Inflammatory macrophage treated with lipopolysaccharide for 4 hours (primary cell): ENCODE results near the gene CMTM2.

Source experiments
- DNase-seq: peaks from one replicate; pipeline ENCODE4 v3.0.0-alpha.2; 2020

CMTM2 gene, protein sequence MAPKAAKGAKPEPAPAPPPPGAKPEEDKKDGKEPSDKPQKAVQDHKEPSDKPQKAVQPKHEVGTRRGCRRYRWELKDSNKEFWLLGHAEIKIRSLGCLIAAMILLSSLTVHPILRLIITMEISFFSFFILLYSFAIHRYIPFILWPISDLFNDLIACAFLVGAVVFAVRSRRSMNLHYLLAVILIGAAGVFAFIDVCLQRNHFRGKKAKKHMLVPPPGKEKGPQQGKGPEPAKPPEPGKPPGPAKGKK

DNA sequence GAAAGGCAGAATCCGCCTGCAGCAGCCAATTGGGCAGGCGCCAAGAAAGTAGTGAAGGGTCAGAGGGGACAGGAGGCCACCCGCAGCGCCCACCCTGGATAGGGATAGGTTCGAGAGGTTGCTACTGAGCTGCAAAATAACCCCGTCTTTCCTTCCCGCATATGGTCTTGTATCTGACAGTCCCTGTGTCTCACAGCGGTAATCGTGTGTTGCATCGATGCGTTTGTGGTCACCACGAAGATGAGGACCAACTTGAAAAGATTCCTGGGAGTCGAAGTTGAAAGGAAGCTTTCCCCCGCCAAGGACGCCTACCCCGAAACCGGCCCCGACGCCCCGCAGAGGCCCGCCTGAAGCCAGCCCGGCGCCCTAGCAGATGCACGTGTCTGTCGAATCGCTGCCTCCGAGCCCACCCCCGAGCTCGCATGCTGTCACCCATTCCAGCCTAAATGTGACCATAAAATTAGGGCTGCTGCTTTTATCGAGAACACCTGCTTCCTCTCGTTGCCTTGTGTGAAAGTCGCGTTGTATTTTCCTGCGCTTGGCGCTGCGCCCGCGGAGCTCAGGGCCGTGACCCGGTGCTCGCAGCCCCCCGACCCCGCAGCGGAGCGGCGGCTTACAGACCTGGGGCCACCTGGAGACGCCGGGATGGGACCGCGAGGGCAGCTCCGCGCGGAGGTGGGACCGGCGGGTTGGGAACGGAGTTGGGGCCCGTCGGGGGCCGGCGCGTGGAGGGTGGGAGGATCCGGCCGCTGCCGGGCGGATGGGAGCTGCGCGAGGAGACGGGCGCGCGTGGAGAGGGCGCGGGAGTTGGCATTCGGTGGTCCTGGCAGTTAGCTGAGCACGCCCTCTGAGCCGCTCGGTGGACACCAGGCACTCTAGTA, at the start of gene CMTM2:
Gene CMTM2 (plus strand): TSS at position 813 of the 881 bp plus-strand sequence. CDS start 145 bp downstream, outside the sequence.
- DNase-seq = no peak

DNA sequence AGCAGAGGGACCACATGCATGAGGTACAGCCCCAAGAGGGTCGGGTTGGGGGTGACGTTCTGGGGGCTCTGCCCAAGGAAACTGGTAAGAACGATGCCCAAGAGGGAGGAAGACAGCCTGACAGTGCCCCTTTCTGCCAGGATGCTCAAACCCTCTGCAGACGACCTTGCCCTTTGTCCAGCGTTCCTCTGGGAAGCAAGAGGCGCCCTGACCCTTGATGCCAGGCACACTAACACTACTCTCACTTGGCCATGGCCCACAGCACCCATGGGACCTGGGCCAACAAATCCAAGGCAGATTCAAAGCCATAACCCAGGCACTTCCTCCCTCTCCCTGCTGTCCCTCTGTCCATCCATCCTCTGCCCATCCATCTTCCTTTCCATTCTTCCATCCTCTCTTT, 49.8 kb upstream of the CMTM2 start:
- DNase-seq = no peak

DNA sequence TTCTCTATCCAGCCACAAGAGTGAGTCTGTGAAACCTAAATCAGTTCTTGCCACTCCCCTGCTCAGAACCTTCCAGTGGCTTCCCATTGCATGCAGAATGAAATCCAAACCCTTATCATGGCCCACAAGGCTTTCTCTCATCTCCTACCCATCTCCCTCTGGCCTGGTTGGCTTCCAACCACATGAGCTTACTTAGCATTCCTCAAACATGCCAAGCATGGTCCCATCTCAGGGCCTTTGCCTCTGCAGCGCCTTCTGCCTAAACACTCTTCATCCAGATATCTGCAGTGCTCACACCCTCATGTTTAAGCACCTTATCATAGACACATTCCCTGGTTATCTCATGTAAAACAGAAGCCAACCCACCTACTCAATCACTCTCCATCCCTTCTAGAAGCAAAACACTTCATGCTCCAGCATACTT, 44.9 kb upstream of the CMTM2 start:
- DNase-seq = no peak

DNA sequence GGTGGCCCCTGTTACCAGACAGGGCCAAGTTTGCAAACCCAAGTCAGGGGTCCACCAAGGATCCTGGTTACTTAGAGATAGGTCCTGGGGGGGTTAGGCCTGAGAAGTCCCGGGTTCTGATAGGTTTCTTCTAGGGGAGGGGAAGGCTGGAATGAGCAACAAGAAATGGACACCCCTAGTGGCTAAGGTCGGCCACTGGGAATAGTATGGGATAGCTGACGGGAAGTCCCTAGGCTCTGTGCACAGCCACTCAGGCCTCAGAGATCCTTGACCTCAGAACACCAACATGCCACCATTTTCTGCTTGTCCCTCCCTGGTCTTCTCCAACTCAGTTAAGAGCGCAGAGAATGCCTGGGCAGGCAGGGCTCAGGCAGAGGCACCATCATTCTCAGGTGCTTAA, 42.7 kb upstream of the CMTM2 start:
- no peak for DNase-seq

DNA sequence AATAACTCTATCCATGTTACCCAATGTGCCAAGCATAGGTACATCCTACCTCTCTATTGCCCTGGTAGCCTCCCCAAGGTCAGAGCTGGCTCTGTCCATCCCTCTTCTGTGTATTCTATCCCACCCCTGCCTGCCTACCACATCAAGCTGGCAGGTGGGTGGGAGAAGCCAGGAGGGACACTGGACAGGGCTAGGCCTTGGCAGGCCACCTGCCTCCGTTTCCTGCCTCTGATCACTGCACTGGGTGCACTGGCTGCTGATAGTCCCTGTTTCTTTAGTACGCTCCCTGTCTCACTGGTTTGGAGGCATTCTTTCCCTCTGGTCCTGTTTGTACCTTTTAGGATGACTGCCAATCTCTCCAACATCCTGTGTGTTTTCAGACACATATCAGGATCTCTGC, 42.0 kb upstream of the CMTM2 start:
- DNase-seq = no peak

DNA sequence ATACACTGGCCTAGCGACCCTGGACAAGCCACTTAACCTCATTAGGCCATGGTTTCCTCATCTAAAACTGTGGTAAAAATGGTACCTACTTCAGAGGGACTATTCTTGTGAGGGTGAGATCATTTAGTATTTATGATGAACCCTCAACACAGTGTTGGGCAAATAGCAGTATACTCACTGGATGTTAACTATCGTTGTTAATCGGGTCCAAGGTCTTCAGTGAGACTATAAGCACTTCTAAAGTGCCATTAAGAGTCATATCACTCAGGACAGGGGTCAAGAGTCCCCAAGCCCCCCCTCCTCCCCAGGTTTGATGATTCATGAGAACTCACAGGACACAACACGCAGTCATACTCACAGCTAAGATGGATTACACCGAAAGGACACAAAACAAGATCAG, 40.4 kb upstream of the CMTM2 start:
- DNase-seq = no peak

DNA sequence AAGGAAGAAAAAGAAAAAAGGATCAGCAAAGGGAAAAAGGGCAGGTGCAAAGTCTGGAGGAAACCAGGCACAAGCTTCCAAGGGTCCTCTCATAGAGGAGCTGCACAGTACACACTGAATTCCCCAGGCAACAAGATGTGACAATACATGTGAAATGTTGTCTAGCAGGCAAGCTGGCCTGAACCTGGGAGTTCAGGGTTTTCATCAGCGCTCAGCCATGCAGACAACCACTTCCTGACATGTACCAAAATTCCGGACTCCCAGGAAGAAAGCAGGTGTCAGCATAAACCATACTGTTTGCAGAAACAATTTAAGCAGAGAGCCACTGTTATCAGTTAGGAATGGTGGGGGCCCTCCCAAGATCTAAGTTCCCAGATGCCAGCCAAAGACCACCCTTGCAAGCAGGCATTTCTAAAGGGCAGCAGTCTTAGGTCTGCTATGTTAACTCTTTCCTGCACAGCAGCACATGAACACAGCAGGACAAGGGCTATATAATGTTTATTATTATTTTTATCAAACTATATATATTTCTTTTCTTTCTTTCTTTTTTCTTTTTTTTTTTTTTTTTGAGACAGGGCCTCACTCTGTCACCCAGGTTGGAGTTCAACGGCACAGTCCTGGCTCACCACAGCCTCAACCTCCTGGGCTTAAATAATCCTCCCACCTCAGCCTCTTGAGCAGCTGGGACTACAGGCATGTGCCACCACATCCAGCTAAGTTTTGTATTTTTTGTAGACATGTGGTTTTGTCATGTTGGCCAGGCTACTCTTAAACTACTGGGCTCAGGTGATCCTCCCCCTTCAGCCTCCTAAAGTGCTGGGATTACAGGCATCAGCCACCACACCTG, 39.4 kb upstream of the CMTM2 start:
- DNase-seq = no peak

DNA sequence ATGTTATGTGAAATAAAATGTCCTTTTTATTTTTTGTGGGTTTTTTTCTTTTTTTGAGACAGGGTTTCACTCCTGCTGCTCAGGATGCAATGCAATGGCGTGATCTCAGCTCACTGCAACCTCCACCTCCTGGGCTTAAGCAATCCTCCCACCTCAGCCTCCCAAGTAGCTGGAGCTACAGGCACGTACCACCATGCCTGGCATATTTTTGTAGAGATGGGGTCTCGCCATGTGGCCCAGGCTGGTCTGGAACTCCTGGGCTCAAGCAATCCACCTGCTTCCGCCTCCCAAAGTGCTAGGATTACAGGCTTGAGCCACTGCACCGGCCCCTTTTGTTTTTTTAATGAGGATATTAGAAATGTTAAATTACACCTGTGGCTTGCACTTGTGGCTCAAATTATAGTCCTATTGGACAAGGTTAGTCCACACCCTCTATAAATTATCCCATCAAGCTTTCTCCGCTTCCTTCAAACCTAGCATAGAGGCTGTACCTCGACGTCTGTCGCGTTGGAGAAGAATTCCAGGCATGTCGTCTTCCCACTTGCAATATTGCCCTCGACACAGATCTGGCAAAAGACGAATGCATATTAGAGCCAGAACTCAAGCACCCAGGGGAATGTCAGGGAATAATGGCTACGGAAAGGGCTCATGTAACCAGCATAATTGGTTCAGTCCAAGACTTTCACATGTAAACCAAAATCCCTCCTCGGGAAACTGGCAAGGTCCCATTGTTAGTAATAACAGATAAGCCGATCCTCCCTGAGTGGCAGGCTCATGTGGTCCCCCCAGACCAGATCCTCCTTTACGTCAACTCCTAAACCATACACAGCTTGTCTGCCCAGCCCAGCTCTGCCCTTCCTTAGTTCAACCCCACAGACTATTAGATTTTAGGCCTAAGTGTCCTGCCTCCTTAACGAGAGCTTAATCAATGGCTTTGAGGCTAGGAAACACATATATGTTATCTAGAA, 37.6 kb upstream of the CMTM2 start:
- DNase-seq = no peak

DNA sequence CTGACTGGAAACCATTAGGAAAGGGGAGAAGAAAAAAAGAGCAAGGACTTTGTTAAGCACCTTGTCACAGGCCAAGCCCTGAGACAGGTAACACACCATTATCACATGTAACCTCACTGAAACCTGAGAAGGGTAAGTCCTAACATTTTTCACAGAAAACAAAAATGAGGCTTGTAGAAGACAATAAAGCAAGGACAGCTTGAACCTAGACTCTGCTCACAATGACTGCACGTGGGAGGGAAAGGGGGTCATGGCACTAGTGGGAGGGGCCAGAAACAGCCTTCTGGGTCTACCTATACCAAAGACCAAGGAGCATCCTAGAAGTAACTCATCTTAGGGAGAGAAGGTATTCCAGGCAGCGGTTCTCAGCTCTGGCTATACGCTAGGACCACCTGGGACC, 36.9 kb upstream of the CMTM2 start:
- DNase-seq = no peak

DNA sequence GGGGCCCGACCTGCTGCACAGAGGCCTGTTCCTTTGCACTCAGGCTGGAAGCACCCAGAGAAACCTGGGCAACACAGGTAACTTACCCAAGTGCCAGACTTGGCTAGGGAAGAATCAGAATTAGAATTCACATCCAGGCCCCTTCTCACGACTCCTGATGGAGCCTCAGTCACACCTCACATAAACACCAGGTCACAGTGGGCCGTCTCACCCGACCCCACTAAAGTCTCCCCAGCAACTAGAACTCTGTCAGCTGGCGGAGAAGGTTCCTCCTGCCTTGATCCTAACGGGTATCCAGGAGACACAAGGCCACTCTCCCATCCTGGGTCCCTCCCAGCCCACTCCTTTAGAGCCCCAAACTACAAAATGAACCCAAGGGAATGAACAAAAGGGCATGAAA, 35.7 kb upstream of the CMTM2 start:
- DNase-seq = no peak

DNA sequence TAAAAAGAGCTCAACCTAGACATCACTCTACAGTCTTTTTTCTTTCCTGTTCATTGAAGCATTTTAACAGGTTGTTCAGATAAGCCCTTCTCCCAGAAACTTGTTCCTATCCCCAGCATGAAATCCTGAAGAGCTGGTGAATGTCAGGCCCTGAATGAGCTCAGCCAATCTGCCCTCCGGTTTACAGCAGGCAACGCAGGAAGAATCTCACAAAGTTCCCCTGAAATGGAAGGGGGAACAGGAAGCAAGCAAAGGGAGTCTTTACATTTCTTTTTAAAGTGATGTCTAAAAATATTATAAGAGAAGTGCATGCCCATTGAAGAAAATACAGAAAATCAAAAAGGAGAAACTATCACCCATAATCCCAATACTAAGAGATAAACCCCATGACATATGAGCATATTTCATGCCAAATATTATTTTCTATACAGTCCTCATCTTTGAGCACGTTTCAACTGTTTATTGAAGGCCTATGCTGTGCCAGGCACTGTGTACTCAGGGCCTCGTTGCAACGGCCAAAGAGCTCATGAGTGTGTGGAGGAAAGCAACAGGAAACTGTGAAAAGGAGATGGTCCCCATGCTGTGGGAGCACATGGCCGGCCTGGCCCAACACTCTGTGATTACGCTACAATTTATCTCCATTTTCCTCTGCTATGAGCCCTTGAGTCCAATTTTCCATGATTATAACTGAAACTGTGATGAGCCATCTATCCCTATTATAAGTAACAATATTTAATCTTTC, 35.1 kb upstream of the CMTM2 start:
- DNase-seq = no peak

DNA sequence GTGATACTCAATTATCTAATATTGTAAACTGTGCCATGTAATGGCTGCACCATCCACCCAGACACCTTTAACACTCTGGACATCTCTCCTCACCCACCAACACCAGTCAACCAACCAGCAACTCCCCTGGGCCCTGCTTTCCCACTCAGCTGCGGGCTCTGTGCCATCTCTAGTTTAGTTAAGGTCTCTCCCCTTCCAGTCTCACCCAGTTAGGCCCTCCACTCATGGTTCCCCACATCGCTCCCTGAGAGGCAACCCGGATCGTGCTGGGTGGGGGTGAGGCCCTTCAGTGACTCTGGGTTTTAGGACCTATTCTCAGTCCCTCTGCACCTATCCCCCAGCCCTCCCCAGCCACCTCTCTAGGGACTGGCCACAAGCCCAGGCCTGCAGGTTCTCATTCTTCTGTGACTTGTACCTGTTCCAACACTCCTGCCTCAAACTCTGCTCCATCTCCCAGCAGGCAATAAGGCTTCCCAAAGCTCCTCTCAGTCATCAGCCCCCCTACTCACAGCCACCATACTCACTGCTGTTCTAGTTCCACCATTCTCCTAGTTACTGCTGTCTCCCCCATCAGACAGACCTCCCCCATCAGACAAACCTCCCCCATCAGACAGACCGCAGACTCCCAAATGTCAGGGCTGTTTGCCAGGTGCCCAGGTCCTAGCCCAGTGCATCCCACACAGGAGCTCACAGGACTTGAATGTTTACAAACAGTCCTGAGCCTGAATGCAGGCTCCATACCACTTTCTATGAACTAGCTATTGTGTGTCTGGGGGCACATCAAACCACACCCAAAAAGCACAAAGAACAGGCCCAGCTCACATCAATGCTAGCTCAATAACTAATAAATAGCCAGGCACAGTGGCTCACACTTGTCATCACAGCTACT, 31.9 kb upstream of the CMTM2 start:
- DNase-seq = no peak

DNA sequence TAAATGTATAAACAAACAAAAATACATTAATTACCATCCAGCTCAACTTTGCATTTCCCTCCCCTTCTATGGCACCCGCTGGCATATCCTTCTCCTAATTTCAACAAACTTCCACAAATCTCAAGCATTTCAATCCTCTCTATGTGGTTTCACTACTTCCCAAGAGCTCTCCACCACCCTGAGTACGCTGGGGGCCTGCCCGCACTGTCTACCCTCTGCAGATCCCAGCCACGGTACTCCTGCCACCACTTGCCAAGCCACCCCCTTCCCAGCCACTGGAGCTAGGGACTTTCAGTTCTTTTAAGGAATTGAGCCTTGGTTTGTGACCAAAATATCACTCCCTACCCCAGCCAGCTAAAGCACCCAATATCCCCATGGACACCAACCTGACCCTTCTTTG, 31.2 kb upstream of the CMTM2 start:
- DNase-seq = no peak

DNA sequence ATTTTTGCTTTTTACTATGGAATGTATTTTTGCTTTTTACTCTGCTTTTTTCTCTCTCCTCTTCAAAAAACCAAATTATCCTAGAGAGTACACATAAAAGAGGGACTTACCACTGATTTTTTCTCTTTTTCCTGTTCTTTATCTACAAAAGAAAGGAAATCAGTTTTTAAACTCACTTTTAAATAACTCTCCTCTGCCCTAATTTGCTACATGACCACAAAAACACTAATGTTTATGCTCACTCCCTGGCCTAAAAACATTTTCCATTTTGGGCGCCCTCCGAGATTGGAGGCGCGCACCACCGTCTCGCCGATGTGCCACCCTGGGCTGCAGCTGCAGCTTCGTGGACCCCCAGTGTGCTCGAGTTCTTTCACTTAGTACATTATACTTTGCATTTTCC, 30.4 kb upstream of the CMTM2 start:
- no peak for DNase-seq

DNA sequence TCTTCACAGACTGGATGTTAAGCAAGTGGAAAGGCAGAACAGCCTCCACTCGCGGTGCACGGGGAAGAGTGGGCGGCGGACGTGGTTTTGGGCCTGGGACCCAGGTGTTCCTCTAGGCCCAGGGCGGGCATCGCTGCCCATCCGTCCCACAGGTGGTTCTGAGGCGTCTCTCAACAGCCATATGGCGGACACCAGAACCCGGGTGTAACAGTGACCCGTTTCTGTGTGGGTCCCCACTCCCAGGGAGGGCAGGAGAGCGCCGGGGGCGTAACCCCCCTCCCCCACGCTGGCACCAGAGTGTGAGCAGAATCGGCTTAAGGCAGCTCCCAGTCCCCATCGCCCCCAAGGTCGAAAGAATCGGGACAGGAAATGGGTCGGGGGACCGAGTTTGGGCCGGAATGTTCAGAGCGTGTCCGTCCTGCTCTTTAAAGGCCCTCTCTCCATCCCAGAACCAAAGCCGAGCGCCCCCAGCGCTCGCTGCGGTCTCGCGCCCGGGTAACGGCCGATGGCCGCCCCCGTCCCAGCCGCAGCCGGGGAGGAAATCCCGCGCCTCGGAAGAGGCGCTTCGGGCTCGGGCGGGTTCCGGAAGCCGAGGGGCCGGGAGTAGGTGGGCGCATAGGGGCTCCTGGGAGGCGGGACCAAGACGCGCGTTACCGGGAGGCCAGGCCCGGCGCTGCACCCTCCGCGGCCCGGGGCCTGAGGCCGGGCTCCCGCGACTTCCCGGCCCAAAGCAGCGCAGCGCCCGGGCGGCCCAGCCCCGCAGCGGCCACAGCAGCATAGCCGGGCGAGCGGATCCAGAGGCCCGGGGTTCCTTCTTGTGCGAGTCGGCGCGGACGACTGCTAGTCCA, 29.8 kb upstream of the CMTM2 start, which contains the start of gene TK2:
Gene TK2 (minus strand): TSS at position 839 of the 848 bp plus-strand sequence. CDS start 61 bp downstream, at position 778.
- DNase-seq = peak; percentile 66

DNA sequence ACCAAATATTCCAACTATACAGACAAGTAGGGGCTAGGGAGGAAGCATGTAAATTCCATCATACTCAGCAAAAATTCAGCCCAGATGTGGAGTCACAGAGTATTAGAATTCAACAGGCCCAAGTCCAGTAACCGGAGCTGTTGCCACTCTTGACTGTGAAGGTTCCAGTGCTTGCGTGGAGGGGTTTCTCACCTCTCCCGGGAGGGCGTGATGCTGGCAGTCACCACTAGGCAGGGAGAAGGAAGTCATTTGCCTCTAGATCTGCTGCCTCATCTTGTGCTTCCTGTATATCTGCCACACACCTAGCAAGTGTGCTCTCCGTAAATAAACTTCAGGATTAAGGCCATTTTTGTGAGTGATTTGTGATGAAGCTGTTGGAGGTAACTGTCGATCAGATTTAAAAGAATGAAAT, 27.9 kb upstream of the CMTM2 start:
- DNase-seq = peak; percentile 71

DNA sequence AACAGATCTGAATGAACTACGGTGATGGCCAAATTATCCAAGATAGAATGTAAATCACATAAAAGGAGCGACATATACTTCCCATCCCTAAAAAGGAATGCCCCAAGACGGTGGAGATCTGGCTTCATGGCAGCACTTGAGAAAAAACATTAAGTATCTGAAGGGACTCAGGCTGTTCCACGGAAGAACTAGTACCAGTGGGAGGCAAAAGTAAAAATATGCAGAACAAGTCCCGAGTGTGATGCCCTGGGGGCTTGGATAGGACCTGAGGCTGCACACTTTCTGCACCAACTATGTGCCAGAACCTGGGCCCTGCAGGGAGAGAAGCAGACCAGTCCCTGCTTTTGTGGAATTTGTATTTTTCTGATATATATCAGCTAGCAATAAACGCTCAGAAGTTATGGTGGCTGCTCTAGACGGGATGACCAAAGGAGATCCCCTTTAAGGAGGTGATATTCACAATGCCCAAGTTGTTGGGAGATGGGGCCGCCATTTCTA, 27.4 kb upstream of the CMTM2 start:
- no peak for DNase-seq

DNA sequence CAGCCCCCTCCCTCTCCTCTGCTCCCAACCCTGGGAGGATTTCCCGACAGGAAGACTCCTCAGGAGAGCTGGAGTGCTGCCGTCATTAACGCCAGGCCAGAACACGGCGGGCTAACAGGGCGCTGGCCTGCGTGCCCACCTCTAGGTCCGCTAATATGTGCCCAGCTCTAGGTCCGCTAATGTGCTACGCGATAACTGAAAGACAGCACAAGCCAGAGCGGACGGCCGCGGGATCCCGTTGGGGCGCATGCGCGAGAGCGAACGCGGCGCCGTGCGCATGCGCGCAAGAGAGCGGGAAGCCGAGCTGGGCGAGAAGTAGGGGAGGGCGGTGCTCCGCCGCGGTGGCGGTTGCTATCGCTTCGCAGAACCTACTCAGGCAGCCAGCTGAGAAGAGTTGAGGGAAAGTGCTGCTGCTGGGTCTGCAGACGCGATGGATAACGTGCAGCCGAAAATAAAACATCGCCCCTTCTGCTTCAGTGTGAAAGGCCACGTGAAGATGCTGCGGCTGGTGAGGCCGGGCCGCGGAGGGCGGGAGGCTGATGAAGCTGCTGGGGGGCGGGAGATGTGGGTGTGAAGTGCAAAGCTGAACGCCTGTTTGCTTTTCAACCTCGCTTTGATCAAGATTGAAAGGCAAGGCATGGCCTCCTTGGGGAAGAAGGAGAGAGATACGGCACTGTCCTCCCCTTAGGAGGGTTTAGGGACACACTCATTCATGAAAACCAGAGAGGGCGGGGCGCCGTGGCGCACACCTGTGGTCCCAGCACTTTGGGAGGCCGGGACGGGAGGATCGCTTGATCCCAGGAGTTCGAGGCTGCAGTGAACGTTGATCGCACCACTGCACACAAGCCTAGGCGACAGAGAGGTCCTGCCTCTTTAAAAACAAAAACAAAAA, 26.7 kb upstream of the CMTM2 start, which contains the start of gene CKLF:
Gene CKLF (plus strand): TSS at position 291 of the 892 bp plus-strand sequence. CDS start 140 bp downstream, at position 431.
- peak; percentile 91 for DNase-seq
